ENCODE data around the gene PTCHD1.

The PTCHD1 gene

GRCh38 chrX:23334848-23335599, at the start of gene PTCHD1:
PTCHD1 (plus strand) TSS chrX:23334849; CDS start chrX:23334876, 27 bp downstream.
- peak within 1 kb of the TSS; percentile 15 for H3K4me3 Mint-ChIP-seq
- H3K36me3 Mint-ChIP-seq: no peaks in the 10 kb centered on the region
- no peaks in the 10 kb centered on the region for H3K9me3 Mint-ChIP-seq
- ATAC-seq (no peak), DNase-seq (ENCODE audit: low spot score in 2 of 2) (no peak)
- H3K27ac Mint-ChIP-seq: no peak within 1 kb of the TSS
- H3K4me1 Mint-ChIP-seq: peaks cover 7% of the 10 kb centered on the region

DNA sequence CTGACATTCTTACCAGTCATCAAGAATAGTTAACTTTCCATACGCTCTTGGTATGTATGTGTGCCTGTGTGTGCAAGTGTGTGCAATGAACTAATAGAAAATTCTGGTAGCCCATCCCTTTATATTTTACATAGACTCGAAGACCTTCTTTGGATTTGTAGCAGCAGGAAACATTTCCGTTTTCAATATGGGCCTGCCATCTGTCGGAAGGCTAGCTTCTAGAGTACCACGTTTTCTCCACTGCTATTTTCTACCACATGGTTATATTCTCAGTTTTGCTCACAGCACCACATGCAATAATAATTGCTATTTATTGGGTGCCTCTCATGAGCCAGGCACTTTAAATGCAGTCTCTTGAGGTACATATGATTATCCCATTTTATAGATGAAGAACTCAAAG, 47.9 kb upstream of the PTCHD1 start:
- Mint-ChIP-seq H3K36me3 (no peaks in the 10 kb centered on the region), H3K4me3 (no peak overlapping the region), H3K9me3 (no peaks in the 10 kb centered on the region), H3K4me1 (no peaks in the 10 kb centered on the region), H3K27ac (no peak overlapping the region)
- DNase-seq (ENCODE audit: low spot score in 2 of 2) (no peak), ATAC-seq (no peak)

DNA sequence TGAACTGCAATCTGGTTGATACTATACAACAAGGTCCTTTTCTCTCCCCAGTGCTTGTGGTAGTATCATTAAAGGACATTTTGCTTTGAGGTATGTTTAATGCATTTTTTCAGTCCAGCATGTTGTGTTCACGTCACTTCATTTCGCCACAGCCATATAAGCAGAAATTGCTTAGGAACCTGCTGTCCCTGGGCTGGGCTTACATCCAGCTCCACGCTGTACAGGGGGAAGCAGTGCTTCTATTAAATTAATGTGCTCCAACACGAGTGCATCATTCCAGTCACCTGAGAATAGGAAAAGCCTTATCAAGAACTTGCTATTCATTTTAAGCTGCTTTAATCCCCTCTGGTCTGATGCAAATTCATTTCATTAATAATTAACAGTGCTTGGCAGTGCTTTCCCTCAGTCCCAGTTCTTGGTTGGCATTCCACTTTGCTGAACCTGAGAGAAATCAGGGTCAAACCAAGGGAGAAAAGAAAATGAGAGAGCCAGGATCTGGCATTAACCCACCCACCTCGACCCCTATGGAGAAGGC, 47.4 kb upstream of the PTCHD1 start:
- no peak for ATAC-seq
- Mint-ChIP-seq H3K4me1 (no peaks in the 10 kb centered on the region), H3K36me3 (no peaks in the 10 kb centered on the region)

GRCh38 chrX:23292354-23292987, 42.2 kb upstream of the PTCHD1 start:
- H3K4me1 Mint-ChIP-seq: no peaks in the 10 kb centered on the region
- no peak overlapping the region for H3K4me3 Mint-ChIP-seq
- no peak overlapping the region for H3K27ac Mint-ChIP-seq
- DNase-seq (ENCODE audit: low spot score in 2 of 2) (no peak), ATAC-seq (no peak)
- no peaks in the 10 kb centered on the region for H3K36me3 Mint-ChIP-seq
- H3K9me3 Mint-ChIP-seq: no peaks in the 10 kb centered on the region

More for the DNA sequence above, 47.4 kb upstream of the PTCHD1 start:
- Mint-ChIP-seq H3K27ac (no peak overlapping the region), H3K9me3 (no peaks in the 10 kb centered on the region), H3K4me3 (no peak overlapping the region)
- DNase-seq (ENCODE audit: low spot score in 2 of 2): no peak

DNA sequence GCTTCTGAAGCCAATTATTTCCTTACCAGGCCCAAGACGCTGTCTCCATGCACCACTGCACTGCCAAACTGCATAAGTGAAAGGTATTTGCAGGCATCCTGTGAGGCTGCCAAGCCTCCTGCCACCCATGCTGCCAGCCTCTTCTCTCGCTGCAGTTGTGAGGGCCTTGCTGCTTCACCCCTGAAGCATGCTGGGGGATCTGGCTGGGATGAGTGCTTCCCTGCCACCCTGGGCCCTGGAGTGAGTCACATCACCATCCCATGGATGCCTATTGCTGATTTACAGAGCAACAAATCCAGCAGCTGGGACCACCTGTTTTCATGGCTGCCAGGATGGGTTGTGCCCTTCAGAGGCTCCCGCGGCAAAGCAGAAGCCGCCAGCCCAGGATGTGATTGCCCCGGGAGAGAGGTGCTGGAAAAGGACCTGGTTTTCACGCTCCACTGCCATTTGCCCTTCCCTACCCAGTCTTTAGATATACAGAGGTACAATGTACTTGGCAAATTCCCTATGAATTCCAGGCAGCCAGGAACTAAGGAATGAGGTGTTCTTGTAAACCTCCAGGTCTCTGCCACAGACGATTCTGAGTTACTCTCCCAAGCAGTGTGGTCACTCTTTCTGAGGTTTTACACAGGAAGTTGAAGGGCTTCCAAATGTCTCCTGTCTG, 41.5 kb upstream of the PTCHD1 start:
- no peak overlapping the region for H3K27ac Mint-ChIP-seq
- no peaks in the 10 kb centered on the region for H3K4me1 Mint-ChIP-seq
- H3K9me3 Mint-ChIP-seq: no peaks in the 10 kb centered on the region
- no peak for DNase-seq (ENCODE audit: low spot score in 2 of 2)
- ATAC-seq: no peak
- no peak overlapping the region for H3K4me3 Mint-ChIP-seq
- no peaks in the 10 kb centered on the region for H3K36me3 Mint-ChIP-seq

- H3K4me1 Mint-ChIP-seq: no peaks in the 10 kb centered on the region
These were observed 29.8 kb upstream of the PTCHD1 start for GRCh38 chrX:23304881-23305280.

DNA sequence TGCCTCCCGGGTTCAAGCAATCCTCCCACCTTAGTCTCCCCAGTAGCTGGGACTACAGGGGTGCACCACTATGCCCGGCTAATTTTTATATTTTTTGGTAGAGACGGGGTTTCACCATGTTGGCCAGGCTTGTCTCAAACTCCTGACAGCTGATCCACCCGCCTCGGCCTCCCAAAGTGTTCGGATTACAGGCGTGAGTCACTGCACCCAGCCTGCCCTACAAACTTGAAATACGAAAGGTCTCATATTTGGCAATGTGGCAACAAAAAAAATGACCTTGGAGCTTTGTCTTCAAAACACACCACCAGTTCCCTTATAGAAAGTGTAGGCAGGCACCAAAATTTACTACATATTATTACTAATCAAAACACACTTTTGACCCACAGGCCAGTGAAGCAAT, 22.9 kb upstream of the PTCHD1 start:
- no peak overlapping the region for H3K27ac Mint-ChIP-seq
- no peak for ATAC-seq
- DNase-seq (ENCODE audit: low spot score in 2 of 2): no peak
- no peak overlapping the region for H3K4me3 Mint-ChIP-seq
- H3K36me3 Mint-ChIP-seq: no peaks in the 10 kb centered on the region
- H3K4me1 Mint-ChIP-seq: no peaks in the 10 kb centered on the region
- no peaks in the 10 kb centered on the region for H3K9me3 Mint-ChIP-seq

More at GRCh38 chrX:23304881-23305280, 29.8 kb upstream of the PTCHD1 start:
- no peak for ATAC-seq
- no peaks in the 10 kb centered on the region for H3K9me3 Mint-ChIP-seq
- no peak for DNase-seq (ENCODE audit: low spot score in 2 of 2)
- H3K36me3 Mint-ChIP-seq: no peaks in the 10 kb centered on the region
- H3K4me3 Mint-ChIP-seq: no peak overlapping the region
- H3K27ac Mint-ChIP-seq: no peak overlapping the region

DNA sequence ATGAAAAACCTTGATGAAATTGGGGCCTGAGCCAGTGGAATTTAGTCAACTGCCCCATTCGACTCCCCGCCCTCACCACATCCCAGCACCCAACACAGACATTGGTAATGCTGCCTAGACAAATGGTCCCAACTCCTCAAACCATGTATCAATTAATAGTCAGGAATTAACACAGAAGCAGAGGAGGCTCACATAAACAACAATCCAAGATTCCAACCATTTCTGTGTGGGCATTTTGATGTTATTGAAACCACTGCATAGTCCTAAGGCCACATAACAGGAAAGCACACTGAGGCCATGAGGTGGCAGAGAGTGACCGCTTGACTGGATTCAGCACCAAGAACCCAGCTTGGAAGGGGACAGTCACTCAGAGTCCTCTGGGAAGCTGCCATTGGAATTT, 22.5 kb upstream of the PTCHD1 start:
- no peak for DNase-seq (ENCODE audit: low spot score in 2 of 2)
- H3K36me3 Mint-ChIP-seq: no peaks in the 10 kb centered on the region
- H3K9me3 Mint-ChIP-seq: no peaks in the 10 kb centered on the region
- no peak for ATAC-seq
- no peaks in the 10 kb centered on the region for H3K4me1 Mint-ChIP-seq
- H3K27ac Mint-ChIP-seq: no peak overlapping the region
- no peak overlapping the region for H3K4me3 Mint-ChIP-seq

GRCh38 chrX:23317799-23318724, 16.6 kb upstream of the PTCHD1 start:
- Mint-ChIP-seq H3K4me3 (no peak overlapping the region), H3K36me3 (no peaks in the 10 kb centered on the region), H3K9me3 (no peaks in the 10 kb centered on the region), H3K4me1 (no peaks in the 10 kb centered on the region), H3K27ac (no peak overlapping the region)
- DNase-seq (ENCODE audit: low spot score in 2 of 2) (peak; percentile 15 to 55), ATAC-seq (peak; percentile 60)

GRCh38 chrX:23327104-23327503, 7.5 kb upstream of the PTCHD1 start:
- DNase-seq (ENCODE audit: low spot score in 2 of 2) (no peak), ATAC-seq (no peak)
- Mint-ChIP-seq H3K36me3 (no peaks in the 10 kb centered on the region), H3K4me1 (peaks cover 2% of the 10 kb centered on the region), H3K4me3 (no peak overlapping the region), H3K9me3 (no peaks in the 10 kb centered on the region), H3K27ac (no peak overlapping the region)

- ATAC-seq: no peak
- H3K9me3 Mint-ChIP-seq: no peaks in the 10 kb centered on the region
- no peak overlapping the region for H3K27ac Mint-ChIP-seq
- H3K4me1 Mint-ChIP-seq: peaks cover 7% of the 10 kb centered on the region
- H3K36me3 Mint-ChIP-seq: no peaks in the 10 kb centered on the region
- no peak for DNase-seq (ENCODE audit: low spot score in 2 of 2)
- H3K4me3 Mint-ChIP-seq: no peak overlapping the region
These were observed 2.9 kb upstream of the PTCHD1 start for GRCh38 chrX:23331701-23332100.

- H3K9me3 Mint-ChIP-seq: no peaks in the 10 kb centered on the region
- H3K4me3 Mint-ChIP-seq: no peak overlapping the region
- ATAC-seq: no peak
- no peak for DNase-seq (ENCODE audit: low spot score in 2 of 2)
- H3K27ac Mint-ChIP-seq: no peak overlapping the region
- H3K4me1 Mint-ChIP-seq: peaks cover 7% of the 10 kb centered on the region
- H3K36me3 Mint-ChIP-seq: no peaks in the 10 kb centered on the region
These were observed 2.4 kb upstream of the PTCHD1 start for GRCh38 chrX:23332101-23332887.

DNA sequence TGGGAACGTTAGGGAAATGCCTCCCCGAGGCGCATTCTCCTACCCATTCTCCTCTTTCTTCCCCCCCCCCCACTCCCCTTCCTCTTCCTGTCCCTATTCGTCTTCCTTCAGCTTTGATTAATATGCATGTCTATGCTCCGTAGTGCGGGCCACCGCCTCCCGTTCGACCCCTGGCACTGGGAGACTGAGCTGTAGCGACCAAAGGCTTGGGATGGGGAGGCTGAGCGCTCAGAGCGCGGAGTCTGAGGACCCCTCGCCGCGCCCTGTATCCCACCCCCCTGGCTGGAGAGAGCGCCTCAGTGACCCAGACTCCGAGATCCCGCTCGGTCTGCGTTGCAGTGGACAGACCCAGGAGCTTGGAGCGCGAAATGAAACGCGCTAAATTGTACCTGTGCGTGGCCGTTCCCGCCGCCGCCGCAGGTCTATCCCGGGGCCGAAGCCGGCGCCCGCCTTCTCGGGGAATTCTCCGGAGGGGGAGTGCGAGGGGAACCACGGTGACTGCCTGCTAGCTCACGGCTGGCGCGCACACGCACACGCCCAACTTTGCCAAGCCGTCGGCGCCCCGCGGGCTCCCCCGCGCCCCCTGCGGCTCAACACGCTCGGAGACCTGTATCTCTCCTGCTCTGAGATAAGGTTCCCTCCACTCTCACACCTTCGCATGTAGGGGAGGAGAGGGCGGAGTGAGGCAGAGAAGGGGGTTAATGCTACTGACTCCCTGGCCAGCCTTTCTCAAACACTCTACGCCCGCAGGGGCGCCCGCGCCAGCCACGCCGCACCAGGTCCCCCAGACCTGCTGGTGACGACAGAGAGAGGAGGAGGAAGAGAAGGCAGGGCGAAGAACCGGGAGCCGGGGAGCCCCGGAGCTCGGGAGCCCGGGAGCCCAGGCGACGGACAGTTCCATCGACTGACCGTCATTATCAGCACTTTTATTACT, 1.5 kb upstream of the PTCHD1 start:
- no peak overlapping the region for H3K27ac Mint-ChIP-seq
- ATAC-seq: no peak

More for the DNA sequence above, 1.5 kb upstream of the PTCHD1 start:
- Mint-ChIP-seq H3K9me3 (no peaks in the 10 kb centered on the region), H3K4me3 (no peak overlapping the region), H3K4me1 (peaks cover 7% of the 10 kb centered on the region), H3K36me3 (no peaks in the 10 kb centered on the region)
- no peak for DNase-seq (ENCODE audit: low spot score in 2 of 2)

Measured in stimulated activated effector memory CD8-positive, alpha-beta T cell treated with anti-CD3 and anti-CD28 coated beads, Interleukin-12 subunit alpha, Interleukin-12 subunit beta, amount 100 ng/mL, for 72 hours (primary cell).